Stimulated activated CD4-positive, alpha-beta T cell treated with anti-CD3 and anti-CD28 coated beads, Interleukin-1b, Interleukin-23, amount 100 ng/mL, for 1 hour (primary cell): ENCODE results near the gene DBN1.

Experiments used
- DNase-seq, 2 donors: peaks; one replicate each; pipeline ENCODE4 v3.0.0-alpha.2; 2020; ENCODE audit warnings: low read depth in 2 of 2

The DBN1 gene

GRCh38 chr5:177504086-177505056 lies 30.9 kb upstream of the DBN1 start:
- DNase-seq, result no peak

DNA sequence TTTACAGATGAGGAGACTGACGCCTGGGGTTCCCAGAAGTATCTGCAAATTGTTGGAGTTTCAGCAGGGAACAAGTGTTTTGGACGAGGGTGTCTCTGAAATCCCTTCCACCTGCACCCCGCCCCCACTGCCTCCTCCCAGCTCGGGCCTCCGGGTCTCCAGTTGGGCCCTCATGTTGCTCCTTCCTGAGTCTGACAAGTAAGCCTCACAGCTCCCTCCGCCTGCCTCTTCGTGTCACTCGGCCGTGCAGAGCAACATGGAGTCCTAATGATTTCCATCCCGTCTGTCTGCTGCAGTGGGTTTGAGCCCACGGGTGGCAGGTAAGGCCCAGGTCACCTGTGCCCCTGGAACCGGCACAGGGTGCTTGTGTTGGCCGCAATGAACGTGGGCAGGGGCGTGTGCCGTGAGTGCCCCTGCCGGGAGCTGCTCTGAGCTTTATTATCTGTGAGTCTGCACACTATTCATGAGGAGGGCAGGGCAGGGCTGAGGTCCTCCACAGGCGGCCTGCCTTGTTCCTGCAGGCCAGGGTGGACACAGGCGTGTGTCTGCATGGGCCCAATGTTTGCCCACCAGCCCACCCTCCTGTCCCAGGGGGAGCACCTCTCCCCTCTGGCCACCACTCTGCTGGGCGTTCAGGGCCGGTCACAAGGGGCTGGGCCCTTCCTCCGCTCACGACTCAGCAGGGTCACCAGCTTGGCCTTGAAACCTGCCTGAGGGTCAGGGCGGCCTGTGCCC lies 30.1 kb upstream of the DBN1 start:
- no peak for DNase-seq

- DNase-seq, result no peak
These were observed 29.5 kb upstream of the DBN1 start for GRCh38 chr5:177502886-177503285.

DNA sequence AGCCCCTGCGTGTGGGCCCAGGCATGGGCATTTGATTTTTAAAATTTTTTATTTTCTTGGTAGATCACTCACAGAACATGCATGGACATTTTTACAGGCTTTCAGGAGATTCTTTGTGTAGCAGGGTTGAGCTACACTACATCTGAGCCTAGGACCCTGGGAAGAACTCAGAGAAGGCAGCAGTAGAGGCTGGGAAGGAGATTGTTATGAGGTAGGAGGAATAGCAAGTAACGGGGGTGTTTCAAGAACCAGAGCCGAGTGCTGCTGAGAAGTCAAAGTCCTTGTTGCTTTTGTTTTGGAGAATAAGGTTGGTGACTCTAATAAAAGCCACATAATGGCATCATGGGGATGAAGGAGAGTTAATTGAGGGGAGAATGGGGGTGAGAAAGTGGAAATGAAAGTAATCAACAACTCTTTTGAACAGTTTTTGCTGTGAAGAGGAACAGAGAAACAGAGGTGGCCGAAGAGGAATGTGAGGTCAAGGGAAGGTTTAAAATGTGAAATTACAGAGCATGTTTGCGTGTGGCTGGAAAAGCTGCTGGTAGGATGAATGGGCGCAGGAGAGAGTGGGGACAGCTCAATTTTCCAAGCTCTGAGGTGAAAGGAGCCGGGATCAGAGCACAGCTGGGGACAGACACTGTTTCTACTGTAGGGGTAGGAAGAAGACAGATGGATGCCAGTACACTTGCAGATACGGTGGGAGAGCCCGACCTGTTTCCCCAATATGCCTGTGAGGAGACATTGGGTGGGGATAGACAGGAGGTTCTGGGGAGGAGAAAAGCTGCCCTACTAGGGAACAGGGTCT lies 28.6 kb upstream of the DBN1 start:
- no peak for DNase-seq

GRCh38 chr5:177500685-177501522 lies 27.5 kb upstream of the DBN1 start:
- peak; percentile 70 to 85 for DNase-seq

GRCh38 chr5:177499842-177500241 lies 26.4 kb upstream of the DBN1 start:
- DNase-seq, result no peak

GRCh38 chr5:177498013-177498787 lies 24.8 kb upstream of the DBN1 start:
- DNase-seq, result no peak

- DNase-seq, result peak; percentile 88 to 92
These were observed 24.0 kb upstream of the DBN1 start, which contains the start of gene PDLIM7 for GRCh38 chr5:177497292-177498012. Gene PDLIM7 (minus strand): TSS chr5:177497604. CDS start chr5:177496512, 1,092 bp downstream.

DNA sequence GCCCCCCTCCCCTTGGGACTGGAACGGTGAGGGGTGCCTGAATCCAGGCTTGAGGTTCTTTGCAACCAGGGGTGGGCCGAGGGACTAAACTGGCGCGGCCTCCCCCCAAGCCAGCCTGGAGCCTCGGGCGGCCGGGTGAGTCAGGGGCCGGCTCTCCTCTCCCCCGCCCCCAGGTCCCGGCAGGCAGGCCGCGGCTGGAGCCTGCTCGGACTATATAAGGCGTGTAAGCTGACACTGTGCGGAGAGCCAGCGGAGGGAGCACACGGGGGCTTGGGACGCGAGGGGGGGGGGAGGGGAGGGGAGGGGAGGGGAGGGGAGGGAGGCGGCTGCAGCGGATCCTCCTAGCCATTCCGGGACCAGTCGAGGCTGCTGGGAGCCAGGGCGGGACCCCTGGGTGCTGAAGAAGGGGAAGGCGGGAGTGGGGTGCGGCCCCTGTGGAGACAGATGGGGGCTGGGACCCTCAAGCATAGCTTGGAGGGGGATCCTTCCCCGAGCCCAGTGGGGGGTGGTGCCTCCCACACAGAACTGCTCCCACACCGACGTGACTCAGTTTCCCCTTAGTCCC lies 23.4 kb upstream of the DBN1 start:
- no peak for DNase-seq

- no peak for DNase-seq
These were observed 22.8 kb upstream of the DBN1 start for GRCh38 chr5:177496070-177496726.

DNA sequence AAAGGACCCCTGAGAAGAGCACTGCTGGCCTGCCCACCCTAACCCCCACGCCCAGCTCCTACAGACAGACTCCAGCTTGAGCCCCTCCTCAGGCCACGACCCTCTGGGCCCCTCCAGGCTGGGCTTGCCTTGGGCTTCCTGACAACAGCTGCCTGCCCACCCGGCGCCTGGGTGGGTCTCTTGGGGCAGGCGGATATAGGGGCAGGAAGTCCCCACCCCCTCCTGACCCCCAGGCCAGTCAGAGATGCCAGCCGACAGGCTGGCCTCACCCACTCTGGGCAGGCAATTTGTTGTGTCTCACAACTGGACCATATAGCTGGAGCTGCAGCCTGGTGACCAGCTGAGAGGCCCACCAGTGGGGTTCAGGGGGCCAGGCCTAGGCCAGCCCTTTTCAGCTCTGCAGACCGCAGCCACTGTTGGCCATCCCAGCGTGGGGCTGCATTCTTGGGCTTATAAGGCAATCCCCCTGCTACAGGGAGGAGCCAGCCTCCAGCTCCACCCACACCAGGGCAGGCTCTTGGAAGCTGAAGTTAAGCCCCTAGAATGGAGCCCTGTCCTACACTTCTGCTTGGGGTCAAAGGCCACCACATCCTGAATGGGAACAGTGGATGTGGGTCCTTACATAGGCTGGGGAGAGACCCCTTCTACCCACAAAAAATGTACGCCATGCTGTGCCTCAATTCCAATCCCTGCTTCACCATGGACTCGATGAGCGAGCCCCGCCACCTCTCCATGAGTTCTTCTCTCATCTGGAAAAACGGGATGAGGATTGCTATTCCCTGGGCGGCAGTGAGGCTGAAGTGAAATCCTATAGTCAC lies 22.0 kb upstream of the DBN1 start:
- no peak for DNase-seq

DNA sequence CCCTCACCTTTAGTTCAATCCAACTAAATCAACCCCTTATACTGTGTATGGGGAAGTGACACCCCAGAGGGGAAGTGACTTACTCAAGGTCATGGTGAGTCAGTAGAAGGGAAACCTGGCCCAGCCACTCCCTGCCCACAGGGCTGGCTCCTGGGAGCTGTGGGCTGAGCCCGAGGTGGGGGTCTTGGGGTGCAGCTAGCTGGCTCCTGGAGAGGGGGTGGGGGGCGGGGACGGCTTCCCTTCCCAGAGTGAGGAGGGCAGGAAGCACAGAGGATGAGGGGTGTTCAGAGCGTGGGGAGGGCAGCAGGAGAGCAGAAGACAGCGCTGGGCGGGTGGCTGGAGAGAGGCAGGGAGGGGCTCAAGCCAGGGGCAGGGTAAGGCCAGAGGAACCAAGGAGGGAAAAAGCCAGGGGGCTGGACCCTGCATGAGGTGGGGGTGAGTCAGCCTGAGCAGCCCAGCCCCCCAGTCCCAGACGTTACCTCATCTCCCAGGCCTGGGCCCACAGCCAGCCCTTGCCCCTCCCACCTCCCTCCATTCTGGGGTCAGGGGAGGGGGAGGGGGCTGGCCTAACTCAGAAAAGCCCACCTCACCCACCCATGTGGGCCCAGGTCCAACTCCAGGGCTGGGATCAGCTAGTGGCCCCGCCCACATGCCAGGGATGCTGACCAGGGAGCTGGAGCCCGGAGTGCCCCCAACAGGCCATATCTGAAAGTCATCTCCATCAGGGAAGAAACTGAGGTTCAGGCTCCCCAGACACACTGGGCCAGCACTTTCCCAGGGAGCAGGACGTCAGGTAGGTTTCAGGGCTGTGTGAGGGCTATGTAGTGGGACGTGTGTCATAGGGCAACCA lies 21.1 kb upstream of the DBN1 start:
- DNase-seq, result no peak

DNA sequence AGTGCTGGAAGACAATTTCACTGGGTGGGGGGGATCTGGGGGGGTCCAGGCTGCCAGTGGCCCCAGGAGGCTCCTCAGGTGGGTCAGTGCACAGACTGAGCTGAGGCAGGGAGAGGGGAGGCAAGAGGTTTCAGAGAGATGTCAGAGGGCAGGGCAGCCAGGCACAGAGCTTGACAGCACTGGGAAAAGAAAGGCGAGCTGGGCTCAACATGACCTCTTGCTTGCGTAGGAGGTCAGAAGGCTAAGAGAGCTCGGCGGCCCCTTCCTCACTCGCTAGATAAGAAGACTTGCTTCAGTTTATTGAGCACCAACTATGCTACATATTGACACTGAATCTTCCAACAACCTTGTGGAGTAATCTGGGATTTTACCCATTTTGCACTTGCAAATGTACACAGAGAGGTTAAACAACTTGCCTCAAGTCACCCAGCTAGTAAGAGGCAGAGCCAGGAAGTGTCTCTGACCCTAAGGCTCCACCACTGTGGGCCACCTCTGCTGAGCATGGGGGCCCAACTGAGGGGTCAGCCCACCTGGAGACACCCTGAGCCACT lies 20.4 kb upstream of the DBN1 start:
- DNase-seq, result no peak

- DNase-seq, result no peak
These were observed 19.4 kb upstream of the DBN1 start for GRCh38 chr5:177492841-177493240.

GRCh38 chr5:177491983-177492746 lies 18.7 kb upstream of the DBN1 start:
- DNase-seq, result no peak

DNA sequence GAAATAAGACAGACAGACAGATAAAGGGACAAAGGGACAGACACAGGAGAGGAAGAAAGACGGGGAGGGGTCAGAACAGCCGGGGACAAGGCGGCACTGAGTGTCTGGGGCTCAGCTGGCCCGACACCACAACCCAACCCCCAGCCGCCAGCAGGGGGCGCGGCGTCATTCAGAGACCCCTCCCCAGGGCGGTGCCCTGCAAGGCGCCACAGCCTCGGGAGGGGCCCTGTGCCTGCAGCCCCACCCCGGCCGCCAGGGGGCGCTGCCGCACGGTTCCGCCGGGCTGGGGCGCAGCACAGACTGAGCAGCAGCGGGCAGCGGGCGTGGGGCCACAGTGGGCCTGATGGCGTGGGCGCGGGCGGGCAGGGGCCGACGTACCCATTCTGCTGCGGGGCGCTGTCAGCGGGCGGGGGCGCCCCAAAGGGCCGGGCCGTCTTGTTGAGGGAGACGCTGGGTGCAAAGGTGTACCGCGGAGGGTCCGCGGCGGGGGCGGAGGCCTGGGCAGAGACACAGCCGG lies 18.1 kb upstream of the DBN1 start:
- DNase-seq, result no peak
